ENCODE measurements around the gene CABP1.

Gene CABP1

GRCh38 chr12:120658286-120659150 is 18.1 kb downstream of the CABP1 start:
- no peaks in the 10 kb centered on the region for H3K36me3 ChIP-seq (ENCODE audit: insufficient read depth, low read length)
- H3K9ac ChIP-seq (ENCODE audit: insufficient read length): no peak overlapping the region
- DNase-seq (ENCODE audit: low read depth, low spot score): no peak
- H3K9me3 ChIP-seq (ENCODE audit: low read depth, low read length): no peaks in the 10 kb centered on the region
- H3K4me3 ChIP-seq: no peak overlapping the region
- H3K27ac ChIP-seq: no peak overlapping the region
- no peak for TF ChIP-seq FOXP2 (optimal IDR thresholded peaks at IDR 0.05; ENCODE audit: control extremely low read depth, extremely low read length, insufficient read depth)
- no peak for TF ChIP-seq POLR2AphosphoS5 (IDR thresholded peaks at IDR 0.05; ENCODE audit: borderline replicate concordance, low read depth, low read length)
- TF ChIP-seq EZH2 (IDR thresholded peaks at IDR 0.05): no peak

- H3K9me3 ChIP-seq (ENCODE audit: low read depth, low read length): no peaks in the 10 kb centered on the region
- no peak overlapping the region for H3K9ac ChIP-seq (ENCODE audit: insufficient read length)
- H3K4me3 ChIP-seq: no peak overlapping the region
- H3K27ac ChIP-seq: no peak overlapping the region
- H3K36me3 ChIP-seq (ENCODE audit: insufficient read depth, low read length): no peaks in the 10 kb centered on the region
- no peak for TF ChIP-seq EZH2 (IDR thresholded peaks at IDR 0.05)
- TF ChIP-seq POLR2AphosphoS5 (IDR thresholded peaks at IDR 0.05; ENCODE audit: borderline replicate concordance, low read depth, low read length): no peak
- TF ChIP-seq FOXP2 (optimal IDR thresholded peaks at IDR 0.05; ENCODE audit: control extremely low read depth, extremely low read length, insufficient read depth): no peak
- no peak for DNase-seq (ENCODE audit: low read depth, low spot score)
These were observed 18.7 kb downstream of the CABP1 start for GRCh38 chr12:120659151-120659525.

- no peaks in the 10 kb centered on the region for H3K36me3 ChIP-seq (ENCODE audit: insufficient read depth, low read length)
- H3K27ac ChIP-seq: no peak overlapping the region
- TF ChIP-seq FOXP2 (optimal IDR thresholded peaks at IDR 0.05; ENCODE audit: control extremely low read depth, extremely low read length, insufficient read depth) (no peak), EZH2 (IDR thresholded peaks at IDR 0.05) (no peak), POLR2AphosphoS5 (IDR thresholded peaks at IDR 0.05; ENCODE audit: borderline replicate concordance, low read depth, low read length) (no peak)
- no peak overlapping the region for H3K9ac ChIP-seq (ENCODE audit: insufficient read length)
- no peak for DNase-seq (ENCODE audit: low read depth, low spot score)
- H3K9me3 ChIP-seq (ENCODE audit: low read depth, low read length): no peaks in the 10 kb centered on the region
- no peak overlapping the region for H3K4me3 ChIP-seq
These were observed 21.0 kb downstream of the CABP1 start for GRCh38 chr12:120661432-120661831.

- DNase-seq (ENCODE audit: low read depth, low spot score): no peak
- TF ChIP-seq EZH2 (IDR thresholded peaks at IDR 0.05): no peak
- TF ChIP-seq FOXP2 (optimal IDR thresholded peaks at IDR 0.05; ENCODE audit: control extremely low read depth, extremely low read length, insufficient read depth): no peak
- TF ChIP-seq POLR2AphosphoS5 (IDR thresholded peaks at IDR 0.05; ENCODE audit: borderline replicate concordance, low read depth, low read length): no peak
- Histone ChIP-seq H3K27ac (no peak overlapping the region), H3K9me3 (ENCODE audit: low read depth, low read length) (no peaks in the 10 kb centered on the region), H3K9ac (ENCODE audit: insufficient read length) (no peak overlapping the region), H3K36me3 (ENCODE audit: insufficient read depth, low read length) (no peaks in the 10 kb centered on the region), H3K4me3 (no peak overlapping the region)
These were observed 22.5 kb downstream of the CABP1 start for GRCh38 chr12:120662879-120663278.

- Histone ChIP-seq H3K36me3 (ENCODE audit: insufficient read depth, low read length) (no peaks in the 10 kb centered on the region), H3K9me3 (ENCODE audit: low read depth, low read length) (no peaks in the 10 kb centered on the region), H3K9ac (ENCODE audit: insufficient read length) (no peak overlapping the region), H3K27ac (no peak overlapping the region), H3K4me3 (no peak overlapping the region)
- no peak for DNase-seq (ENCODE audit: low read depth, low spot score)
- TF ChIP-seq EZH2 (IDR thresholded peaks at IDR 0.05) (no peak), POLR2AphosphoS5 (IDR thresholded peaks at IDR 0.05; ENCODE audit: borderline replicate concordance, low read depth, low read length) (no peak), FOXP2 (optimal IDR thresholded peaks at IDR 0.05; ENCODE audit: control extremely low read depth, extremely low read length, insufficient read depth) (no peak)
These were observed 23.3 kb downstream of the CABP1 start for GRCh38 chr12:120663741-120664140.

GRCh38 chr12:120666571-120667390 is 26.4 kb downstream of the CABP1 start:
- Histone ChIP-seq H3K9me3 (ENCODE audit: low read depth, low read length) (no peaks in the 10 kb centered on the region), H3K27ac (no peak overlapping the region), H3K9ac (ENCODE audit: insufficient read length) (no peak overlapping the region), H3K36me3 (ENCODE audit: insufficient read depth, low read length) (no peaks in the 10 kb centered on the region), H3K4me3 (no peak overlapping the region)
- no peak for DNase-seq (ENCODE audit: low read depth, low spot score)
- no peak for TF ChIP-seq EZH2 (IDR thresholded peaks at IDR 0.05)
- TF ChIP-seq POLR2AphosphoS5 (IDR thresholded peaks at IDR 0.05; ENCODE audit: borderline replicate concordance, low read depth, low read length): no peak
- no peak for TF ChIP-seq FOXP2 (optimal IDR thresholded peaks at IDR 0.05; ENCODE audit: control extremely low read depth, extremely low read length, insufficient read depth)

GRCh38 chr12:120668091-120668867 is 27.9 kb downstream of the CABP1 start:
- Histone ChIP-seq H3K9ac (ENCODE audit: insufficient read length) (no peak overlapping the region), H3K9me3 (ENCODE audit: low read depth, low read length) (no peaks in the 10 kb centered on the region), H3K4me3 (no peak overlapping the region), H3K36me3 (ENCODE audit: insufficient read depth, low read length) (no peaks in the 10 kb centered on the region), H3K27ac (no peak overlapping the region)
- no peak for DNase-seq (ENCODE audit: low read depth, low spot score)
- TF ChIP-seq FOXP2 (optimal IDR thresholded peaks at IDR 0.05; ENCODE audit: control extremely low read depth, extremely low read length, insufficient read depth) (no peak), EZH2 (IDR thresholded peaks at IDR 0.05) (no peak), POLR2AphosphoS5 (IDR thresholded peaks at IDR 0.05; ENCODE audit: borderline replicate concordance, low read depth, low read length) (no peak)

Measured in SK-N-MC (cell line).